Stromal cell of bone marrow (primary cell): ENCODE measurements around the gene AGMO.
A peak's percentile ranks its signal among the peaks of the same experiment; 100 is the strongest.
"Not testable (repeated sequence)": the region's sequence is repeated elsewhere in the genome, so short reads cannot be mapped to it uniquely, and the experiment has no call there.

Experiments used
- DNase-seq: peaks from one replicate; pipeline ENCODE4 v3.0.0-alpha.2; 2012; ENCODE audit warnings: low read depth

AGMO gene

GRCh38 chr7:15314922-15315321 lies 246.9 kb downstream of the AGMO start:
- DNase-seq: no peak

- no peak for DNase-seq
Measured at GRCh38 chr7:15313361-15313760, 248.5 kb downstream of the AGMO start.

DNA sequence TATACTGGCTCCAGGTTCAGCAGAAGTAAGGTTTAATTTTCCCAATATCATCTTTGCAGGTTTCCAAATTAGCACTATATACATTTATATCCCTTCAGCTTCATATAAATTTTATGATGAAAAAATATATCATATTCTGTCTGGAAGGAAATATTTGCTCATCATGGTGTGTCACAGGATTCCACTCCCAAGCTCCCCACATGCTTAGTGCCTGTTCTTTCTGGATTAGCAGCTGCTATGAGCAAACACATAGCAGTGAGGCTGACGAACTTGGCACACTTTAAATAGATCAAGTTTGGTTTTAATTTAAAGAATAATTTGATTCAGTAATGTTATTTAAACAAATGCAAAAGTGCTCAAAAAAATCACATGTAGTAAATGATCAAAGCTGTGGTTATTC lies 251.9 kb downstream of the AGMO start:
- peak; percentile 54 for DNase-seq

DNA sequence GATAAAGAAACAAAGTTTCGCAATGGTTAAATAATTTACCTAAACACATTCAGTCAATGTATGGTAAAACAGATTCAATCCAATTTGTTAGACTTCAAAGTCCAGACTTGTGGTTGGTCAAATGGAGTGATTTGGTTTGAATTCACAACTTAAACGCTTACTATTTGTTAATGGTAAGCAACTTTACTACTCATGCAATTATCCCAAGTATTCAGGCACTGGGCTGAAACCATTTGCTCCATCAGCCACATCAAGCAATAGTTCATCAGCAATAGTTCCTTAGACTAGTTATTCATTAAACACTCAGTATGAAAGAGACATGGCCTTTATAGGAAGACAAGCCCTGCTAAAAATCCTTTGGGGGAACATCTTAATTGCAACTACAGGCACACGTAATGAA lies 253.0 kb downstream of the AGMO start:
- no peak for DNase-seq

DNA sequence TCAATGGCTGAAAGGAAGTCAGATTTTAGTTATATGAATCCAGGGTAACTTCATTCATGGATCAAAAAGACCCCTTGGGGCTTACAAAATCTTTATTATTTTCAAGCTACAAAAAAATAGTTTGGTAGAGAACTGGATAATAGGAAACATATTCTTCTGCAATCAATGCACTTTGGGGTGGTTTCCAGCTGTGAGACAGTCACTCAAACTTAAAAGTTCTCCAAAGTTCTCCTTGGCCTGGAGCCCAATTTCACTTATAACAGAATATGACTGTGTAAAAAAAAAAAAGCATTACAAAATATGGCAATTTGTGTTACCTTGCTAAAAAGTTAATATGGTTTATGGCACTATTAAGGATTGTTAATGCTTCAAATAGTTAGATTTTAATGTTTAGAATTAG lies 255.5 kb downstream of the AGMO start:
- no peak for DNase-seq

GRCh38 chr7:15305002-15305600 lies 256.7 kb downstream of the AGMO start:
- no peak for DNase-seq

DNA sequence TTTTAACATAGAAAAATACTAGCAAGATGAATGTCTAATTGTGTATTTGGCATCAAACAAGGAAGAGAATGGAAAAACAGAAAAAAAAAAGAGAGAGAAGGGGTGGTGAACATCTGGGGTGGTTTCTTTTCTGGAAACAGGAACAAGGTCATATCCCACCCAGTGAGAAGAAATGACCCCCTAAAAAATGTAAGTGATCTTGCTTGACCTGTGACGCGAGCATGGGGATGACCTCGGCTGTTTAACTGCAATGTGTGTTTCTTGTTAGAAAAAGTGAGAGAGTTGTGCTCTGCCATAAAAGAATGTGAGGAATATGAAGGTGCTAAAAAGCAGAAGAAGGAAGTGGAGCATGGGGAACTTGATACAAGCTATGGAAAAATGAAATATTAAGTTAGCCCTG lies 258.5 kb downstream of the AGMO start:
- no peak for DNase-seq

GRCh38 chr7:15300986-15301385 lies 260.8 kb downstream of the AGMO start:
- not testable (repeated sequence) for DNase-seq

- no peak for DNase-seq
Measured at GRCh38 chr7:15292138-15292537, 269.7 kb downstream of the AGMO start.

DNA sequence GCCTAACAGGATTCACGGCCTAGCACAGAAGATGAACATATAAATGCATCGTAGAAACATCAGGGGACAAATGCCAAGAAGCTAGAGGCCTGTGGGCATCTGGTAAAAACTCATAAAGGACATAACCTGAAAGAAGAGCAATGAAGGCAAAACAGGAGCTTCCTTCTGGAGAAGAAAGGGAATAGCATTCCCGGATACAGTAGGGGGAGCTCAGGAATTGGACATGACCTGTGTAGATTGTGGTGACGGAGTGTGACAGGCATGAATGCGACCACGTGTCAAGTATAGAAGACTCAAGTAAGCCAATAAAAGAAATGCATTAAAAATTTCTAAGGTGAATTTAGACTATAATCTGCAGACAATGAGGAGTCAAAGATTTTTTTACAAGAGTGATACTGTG lies 270.1 kb downstream of the AGMO start:
- no peak for DNase-seq

- DNase-seq: no peak
Measured at GRCh38 chr7:15288741-15289140, 273.1 kb downstream of the AGMO start.

GRCh38 chr7:15284396-15284795 lies 277.4 kb downstream of the AGMO start:
- DNase-seq: no peak

- DNase-seq: no peak
Measured at GRCh38 chr7:15280078-15280733, 281.6 kb downstream of the AGMO start.

DNA sequence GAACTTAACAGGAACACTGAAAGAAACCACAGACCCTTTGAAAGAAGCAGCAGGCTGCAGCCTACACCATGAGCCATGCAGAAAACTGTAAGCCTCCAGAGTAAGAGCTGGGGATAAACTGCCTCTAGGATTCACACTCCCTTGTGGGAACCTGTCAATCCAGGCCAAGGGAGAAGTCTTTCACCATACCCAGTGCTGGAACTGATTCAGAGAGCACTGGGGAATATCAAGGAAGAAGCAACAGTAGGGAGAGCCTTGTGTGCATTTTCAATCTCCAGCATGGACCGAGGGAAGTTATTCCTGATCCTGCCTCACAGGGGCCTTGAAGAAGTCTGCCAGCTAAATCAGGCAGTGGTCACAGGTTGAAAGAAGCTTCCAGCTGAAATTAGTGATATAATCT lies 282.2 kb downstream of the AGMO start:
- DNase-seq: no peak

GRCh38 chr7:15257689-15258088 lies 304.1 kb downstream of the AGMO start:
- DNase-seq: no peak

- DNase-seq: no peak
Measured at GRCh38 chr7:15252181-15252580, 309.6 kb downstream of the AGMO start.

DNA sequence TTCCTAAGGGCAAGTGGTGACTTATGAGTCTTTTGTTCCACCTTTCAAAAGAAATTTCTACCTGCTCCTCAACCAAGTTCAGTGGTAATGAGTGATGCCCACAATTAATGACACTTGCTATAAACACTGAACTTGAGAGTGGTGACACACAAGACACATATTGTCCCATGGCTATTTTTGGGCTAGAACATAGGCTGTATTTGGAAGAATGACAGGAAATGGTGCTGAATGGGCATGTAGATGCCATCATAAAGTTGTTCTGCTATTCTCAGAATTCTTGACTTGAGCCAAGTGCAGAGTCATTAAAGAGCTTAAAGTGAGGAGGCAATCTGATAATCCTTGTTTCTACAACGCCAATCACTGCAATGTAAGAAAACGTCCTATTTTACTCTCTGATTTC lies 313.3 kb downstream of the AGMO start:
- no peak for DNase-seq

DNA sequence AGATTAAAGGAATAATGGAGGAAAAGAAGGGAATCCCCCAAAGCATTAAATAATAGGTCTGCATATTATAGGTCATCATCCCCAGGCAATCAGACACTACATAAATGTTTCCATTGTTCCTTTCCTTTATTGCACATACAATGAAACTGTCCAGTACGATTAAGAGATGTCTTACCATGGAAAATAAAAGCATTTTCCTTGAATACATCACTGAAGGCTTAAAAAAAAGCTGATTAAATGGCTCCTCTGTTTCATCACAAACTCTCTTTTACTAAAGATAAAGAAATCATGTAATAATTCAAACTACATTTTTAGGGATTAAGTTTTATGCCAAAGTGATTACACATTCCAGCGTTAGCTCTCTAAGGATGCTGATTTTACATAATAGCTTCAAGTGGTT lies 316.0 kb downstream of the AGMO start:
- no peak for DNase-seq

GRCh38 chr7:15239801-15240200 lies 322.0 kb downstream of the AGMO start:
- no peak for DNase-seq

DNA sequence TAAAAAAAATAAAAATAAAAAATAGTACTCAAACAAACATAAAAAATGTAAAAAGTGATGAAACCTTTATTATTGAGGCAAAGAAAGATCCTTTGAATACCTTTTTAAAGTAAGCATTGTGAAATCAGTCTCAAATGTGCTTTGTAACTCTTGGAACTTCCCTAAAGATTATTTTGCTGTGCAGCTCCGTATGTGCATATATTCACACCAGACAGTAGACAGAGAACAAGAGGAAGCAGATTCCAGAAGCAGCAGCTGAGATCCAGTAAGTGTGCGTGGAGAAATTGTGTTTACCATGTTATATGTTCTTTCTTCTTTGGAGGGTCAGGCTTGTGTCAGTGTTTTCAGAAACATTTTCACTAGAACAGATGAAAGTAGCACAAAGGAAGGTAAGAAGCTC lies 324.9 kb downstream of the AGMO start:
- no peak for DNase-seq

DNA sequence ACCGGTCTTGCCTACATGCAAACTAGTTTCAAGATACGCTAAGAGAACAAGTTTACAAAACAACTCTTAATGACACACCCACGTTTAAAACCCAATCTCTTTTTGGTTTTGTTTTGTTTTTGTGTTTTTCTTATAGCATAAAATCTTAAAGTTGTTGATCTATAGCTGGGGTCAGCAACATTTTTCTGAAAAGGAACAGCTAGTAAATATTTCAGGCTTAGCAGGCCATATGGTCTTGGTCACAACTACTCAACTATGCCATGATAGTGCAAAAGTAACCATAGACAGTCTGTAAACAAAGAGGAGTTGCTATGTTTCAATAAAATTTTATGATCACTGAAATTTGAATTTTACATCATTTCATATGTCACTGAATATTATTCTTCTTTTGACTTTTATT lies 327.4 kb downstream of the AGMO start:
- DNase-seq: no peak

GRCh38 chr7:15228831-15229230 lies 333.0 kb downstream of the AGMO start:
- DNase-seq: no peak

DNA sequence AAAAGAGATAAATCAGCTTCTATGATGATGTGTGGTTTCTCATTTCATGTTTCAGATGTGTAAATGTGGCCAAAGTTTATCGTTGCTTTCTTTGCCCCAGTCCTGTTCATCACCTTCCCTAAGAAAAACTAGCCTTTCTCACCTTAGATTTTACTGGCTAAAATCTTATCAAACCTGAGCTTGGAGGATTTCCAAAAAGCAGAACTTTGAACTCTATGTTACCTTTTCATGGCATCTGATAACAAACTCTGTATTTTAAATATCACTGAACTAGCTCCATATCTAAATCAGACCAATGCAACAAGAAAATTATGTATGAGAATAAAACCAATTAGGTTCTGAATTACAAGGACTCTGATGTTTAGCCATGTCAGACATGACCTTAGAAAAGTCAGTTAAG lies 335.8 kb downstream of the AGMO start:
- DNase-seq: no peak

DNA sequence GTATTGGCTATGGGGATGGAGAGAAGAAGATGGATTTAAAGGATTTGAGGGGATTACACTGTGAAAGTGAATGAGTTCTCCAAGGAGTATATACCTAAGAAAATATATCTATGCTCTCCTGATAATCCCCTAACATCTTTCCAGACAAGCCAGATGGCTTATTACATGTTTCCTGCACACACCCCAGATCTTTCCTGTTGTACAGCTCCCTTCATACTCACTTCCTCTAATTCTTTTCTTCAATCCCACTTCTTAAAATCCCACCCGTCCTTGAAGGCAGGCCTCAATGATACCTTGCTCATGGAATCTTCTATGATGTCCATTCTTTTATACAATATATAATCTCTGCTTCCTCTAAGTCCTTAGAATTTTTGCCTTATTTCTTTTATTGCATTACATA lies 342.1 kb downstream of the AGMO start:
- DNase-seq: no peak
